Tibial artery (tissue), 4 donors: ENCODE results near the gene BSND.

Source experiments
- DNase-seq, 2 donors: peaks; one replicate each; pipeline ENCODE4 v3.0.0-alpha.2; 2019
- H3K27ac ChIP-seq, 2 donors: fragments of 200-600 bp; sonication (generic) in 1 of 2; 1 replicate in 1 of 2; 2 replicates in 1 of 2; pipeline ENCODE4 v1.5.1; 2018 to 2019; ENCODE audit warnings: mild to moderate bottlenecking in 1 of 2
- H3K27me3 ChIP-seq, 2 donors: fragments of 200-600 bp; sonication (generic) in 1 of 2; one replicate each; pipeline versions ENCODE4 v1.5.1 to v1.6.0; 2016 to 2019
- H3K36me3 ChIP-seq, 3 donors: fragments of 200-600 bp; sonication (generic) in 2 of 3; one replicate each; pipeline ENCODE4 v1.5.1; 2016 to 2019; ENCODE audit warnings: mild to moderate bottlenecking in 2 of 3
- H3K4me1 ChIP-seq, 4 donors: fragments of 200-600 bp; sonication (generic) in 2 of 4; 1 replicate in 3 of 4; 2 replicates in 1 of 4; pipeline ENCODE4 v1.5.1; 2016 to 2019
- H3K4me3 ChIP-seq, 2 donors: fragments of 200-600 bp; sonication (generic) in 1 of 2; 1 replicate in 1 of 2; 2 replicates in 1 of 2; pipeline ENCODE4 v1.5.1; 2018 to 2019; ENCODE audit warnings: mild to moderate bottlenecking in 2 of 2
- H3K9me3 ChIP-seq, 3 donors: fragments of 200-600 bp; sonication (generic) in 1 of 3; one replicate each; pipeline ENCODE4 v1.5.1; 2016 to 2019
- intact Hi-C: fragments of 100-400 bp; cut with DNase I; formaldehyde crosslinking; loops from one replicate; pipeline ENCODE4 v1.15.0; 2023; ENCODE audit warnings: low total_unique reads
- TF ChIP-seq, protein P1 (sequence below), 2 experiments: fragments of 200-600 bp in 1 of 2; fragments of 450-650 bp in 1 of 2; IDR thresholded peaks; one replicate each; pipeline ENCODE4 v1.5.1; 2017 to 2019; ENCODE audit warnings: antibody characterized with exemption in 2 of 2, mild to moderate bottlenecking in 1 of 2, moderate library complexity in 1 of 2

Gene BSND

GRCh38 chr1:54976747-54977146, 22.0 kb upstream of the BSND start:
- TF ChIP-seq, protein P1, sequence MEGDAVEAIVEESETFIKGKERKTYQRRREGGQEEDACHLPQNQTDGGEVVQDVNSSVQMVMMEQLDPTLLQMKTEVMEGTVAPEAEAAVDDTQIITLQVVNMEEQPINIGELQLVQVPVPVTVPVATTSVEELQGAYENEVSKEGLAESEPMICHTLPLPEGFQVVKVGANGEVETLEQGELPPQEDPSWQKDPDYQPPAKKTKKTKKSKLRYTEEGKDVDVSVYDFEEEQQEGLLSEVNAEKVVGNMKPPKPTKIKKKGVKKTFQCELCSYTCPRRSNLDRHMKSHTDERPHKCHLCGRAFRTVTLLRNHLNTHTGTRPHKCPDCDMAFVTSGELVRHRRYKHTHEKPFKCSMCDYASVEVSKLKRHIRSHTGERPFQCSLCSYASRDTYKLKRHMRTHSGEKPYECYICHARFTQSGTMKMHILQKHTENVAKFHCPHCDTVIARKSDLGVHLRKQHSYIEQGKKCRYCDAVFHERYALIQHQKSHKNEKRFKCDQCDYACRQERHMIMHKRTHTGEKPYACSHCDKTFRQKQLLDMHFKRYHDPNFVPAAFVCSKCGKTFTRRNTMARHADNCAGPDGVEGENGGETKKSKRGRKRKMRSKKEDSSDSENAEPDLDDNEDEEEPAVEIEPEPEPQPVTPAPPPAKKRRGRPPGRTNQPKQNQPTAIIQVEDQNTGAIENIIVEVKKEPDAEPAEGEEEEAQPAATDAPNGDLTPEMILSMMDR (IDR thresholded peaks at IDR 0.05), result no peak
- peaks cover 0 to 61% (median 30%) of the 10 kb centered on the region in 4 donors for H3K4me1 ChIP-seq
- H3K36me3 ChIP-seq, result no peaks in the 10 kb centered on the region
- H3K27ac ChIP-seq, result peak overlapping the region; percentile 36 to 42
- H3K9me3 ChIP-seq, result no peaks in the 10 kb centered on the region
- peaks cover 0 to 10% of the 10 kb centered on the region in 2 donors for H3K27me3 ChIP-seq
- no peak overlapping the region for H3K4me3 ChIP-seq
- intact Hi-C loops, result no loop called here
- DNase-seq, result no peak

DNA sequence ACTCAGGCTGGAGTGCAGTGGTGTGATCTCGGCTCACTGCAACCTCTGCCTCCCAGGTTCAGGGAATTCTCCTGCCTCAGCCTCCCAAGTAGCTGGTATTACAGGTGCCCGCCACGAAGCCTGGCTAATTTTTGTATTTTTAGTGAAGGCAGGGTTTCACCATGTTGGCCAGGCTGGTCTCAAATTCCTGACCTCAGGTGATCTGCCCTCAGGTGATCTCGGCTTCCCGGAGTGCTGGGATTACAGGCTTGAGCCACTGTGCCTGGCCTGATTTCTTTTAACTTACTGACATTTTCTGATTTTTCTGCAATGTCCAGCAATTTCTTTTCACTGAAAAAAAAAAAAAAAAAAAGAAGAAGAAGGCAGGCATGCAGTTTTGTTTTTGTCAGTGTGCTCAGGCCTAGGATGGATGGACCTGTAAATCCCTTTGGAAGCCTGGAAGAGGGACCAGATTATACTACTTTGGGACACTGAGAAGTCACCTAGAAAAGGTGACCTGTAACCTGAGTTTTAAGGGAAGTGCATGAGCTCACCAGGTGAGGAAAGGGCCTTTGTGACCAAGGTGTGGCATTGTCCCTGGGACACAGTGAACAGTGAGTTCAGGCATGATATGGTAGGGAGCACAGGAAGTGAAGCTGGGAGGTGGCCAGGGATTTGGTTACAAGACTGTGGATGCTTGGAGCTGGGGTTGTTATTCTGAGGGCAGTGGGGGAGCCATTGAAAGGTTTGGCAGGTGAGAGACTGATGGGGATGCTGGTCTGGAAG, 21.0 kb upstream of the BSND start:
- no peak overlapping the region for H3K4me3 ChIP-seq
- intact Hi-C loops, result no loop called here
- peaks cover 0 to 56% (median 26%) of the 10 kb centered on the region in 4 donors for H3K4me1 ChIP-seq
- no peaks in the 10 kb centered on the region for H3K9me3 ChIP-seq
- no peak for DNase-seq
- TF ChIP-seq, protein P1 (IDR thresholded peaks at IDR 0.05), result no peak
- peak overlapping the region; percentile 36 to 42 for H3K27ac ChIP-seq
- H3K27me3 ChIP-seq, result peaks cover 0 to 10% of the 10 kb centered on the region in 2 donors
- no peaks in the 10 kb centered on the region for H3K36me3 ChIP-seq

- no peak overlapping the region for H3K4me3 ChIP-seq
- H3K27ac ChIP-seq, result no peak overlapping the region
- DNase-seq, result no peak
- intact Hi-C loops, result no loop called here
- no peaks in the 10 kb centered on the region for H3K36me3 ChIP-seq
- TF ChIP-seq, protein P1 (IDR thresholded peaks at IDR 0.05), result no peak
- H3K9me3 ChIP-seq, result no peaks in the 10 kb centered on the region
- peaks cover 0 to 13% of the 10 kb centered on the region in 2 donors for H3K27me3 ChIP-seq
- H3K4me1 ChIP-seq, result peaks cover 0 to 47% (median 20%) of the 10 kb centered on the region in 4 donors
Measured at GRCh38 chr1:54978528-54979326, 20.0 kb upstream of the BSND start.

GRCh38 chr1:54979327-54979891, 19.3 kb upstream of the BSND start:
- Histone ChIP-seq H3K4me1 (peaks cover 0 to 47% (median 21%) of the 10 kb centered on the region in 4 donors), H3K27me3 (peaks cover 0 to 13% of the 10 kb centered on the region in 2 donors), H3K27ac (no peak overlapping the region), H3K4me3 (no peak overlapping the region), H3K9me3 (no peaks in the 10 kb centered on the region), H3K36me3 (no peaks in the 10 kb centered on the region)
- TF ChIP-seq, protein P1 (IDR thresholded peaks at IDR 0.05), result no peak
- DNase-seq, result no peak
- intact Hi-C loops, result no loop called here

DNA sequence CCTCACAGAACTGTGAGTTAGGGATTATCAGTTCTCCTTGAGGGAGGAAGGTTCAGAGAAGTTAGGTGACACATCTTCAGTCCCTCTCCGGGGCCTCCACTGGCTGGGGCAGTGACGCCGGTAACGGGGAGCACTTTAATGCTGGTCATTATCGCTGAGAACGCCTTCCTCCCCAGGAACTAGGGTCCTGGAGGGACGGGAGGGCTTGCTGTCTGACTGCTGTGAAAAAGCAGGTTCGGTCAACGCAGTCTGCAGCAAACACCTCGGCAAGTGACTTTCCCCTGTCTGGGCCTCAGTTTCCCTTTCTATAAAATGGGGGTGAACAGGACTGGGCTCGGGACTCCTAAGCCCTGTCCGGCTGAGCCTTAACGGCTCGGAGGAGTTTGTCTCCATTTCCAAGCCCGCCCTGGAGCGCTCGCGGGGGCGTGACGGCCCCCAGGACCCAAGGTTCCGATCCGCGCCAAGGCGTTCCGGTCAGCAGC, 18.6 kb upstream of the BSND start:
- DNase-seq, result no peak
- peak overlapping the region; percentile 51 to 76 for H3K27ac ChIP-seq
- intact Hi-C loops, result no loop called here
- TF ChIP-seq, protein P1 (IDR thresholded peaks at IDR 0.05), result no peak
- H3K4me1 ChIP-seq, result peaks cover 0 to 47% (median 21%) of the 10 kb centered on the region in 4 donors
- H3K36me3 ChIP-seq, result no peaks in the 10 kb centered on the region
- H3K4me3 ChIP-seq, result peak overlapping the region; percentile 55 to 72
- H3K27me3 ChIP-seq, result peaks cover 0 to 13% of the 10 kb centered on the region in 2 donors
- H3K9me3 ChIP-seq, result no peaks in the 10 kb centered on the region
